Measurements from ENCODE around the gene CCDC154.

GRCh38 chr16:1454561-1454960 lies 10.2 kb upstream of the CCDC154 start:
- TF ChIP-seq POLR2AphosphoS5 (IDR thresholded peaks at IDR 0.05) (no peak), POLR2A (IDR thresholded peaks at IDR 0.05) (no peak), CTCF (IDR thresholded peaks at IDR 0.05) (no peak)
